GM12875 (cell line): ENCODE results near the gene DNHD1.
"Not testable (repeated sequence)": the region's sequence is repeated elsewhere in the genome, so short reads cannot be mapped to it uniquely, and the experiment has no call there.

ENCODE experiments used
- H3K4me3 ChIP-seq: one replicate; pipeline ENCODE4 v1.5.1; 2011; ENCODE audit warnings: low read depth, low read length, control low read depth
- CTCF ChIP-seq: IDR thresholded peaks from 2 replicates; pipeline ENCODE4 v1.5.1; 2011; ENCODE audit warnings: low read depth, mild to moderate bottlenecking, control low read depth, inconsistent platforms, low read length, moderate library complexity, borderline replicate concordance; ENCODE audit not compliant: insufficient read depth

DNHD1 gene

GRCh38 chr11:6505577-6506240 lies 8.6 kb downstream of the DNHD1 start:
- H3K4me3 ChIP-seq: no peak overlapping the region
- TF ChIP-seq CTCF: peak; percentile 52; the same call in 1 of the 2 replicates

- H3K4me3 ChIP-seq: no peak overlapping the region
- no peak for TF ChIP-seq CTCF
These were observed 19.8 kb downstream of the DNHD1 start for GRCh38 chr11:6516865-6517264.

- TF ChIP-seq CTCF: no peak
These were observed 23.2 kb downstream of the DNHD1 start for GRCh38 chr11:6520265-6520664.

GRCh38 chr11:6521946-6522345 lies 24.9 kb downstream of the DNHD1 start:
- not testable (repeated sequence) for H3K4me3 ChIP-seq

More at GRCh38 chr11:6520265-6520664, 23.2 kb downstream of the DNHD1 start:
- no peak overlapping the region for H3K4me3 ChIP-seq

GRCh38 chr11:6523253-6523652 lies 26.2 kb downstream of the DNHD1 start:
- H3K4me3 ChIP-seq: no peak overlapping the region
- TF ChIP-seq CTCF: no peak

- no peak for TF ChIP-seq CTCF
- no peak overlapping the region for H3K4me3 ChIP-seq
These were observed 29.5 kb downstream of the DNHD1 start for GRCh38 chr11:6526411-6527135.

GRCh38 chr11:6529266-6529665 lies 32.2 kb downstream of the DNHD1 start:
- no peak for TF ChIP-seq CTCF
- H3K4me3 ChIP-seq: no peak overlapping the region
